GM19351 (cell line): Measurements from ENCODE around the gene ZDHHC7.
"Not testable (repeated sequence)": the region's sequence is repeated elsewhere in the genome, so short reads cannot be mapped to it uniquely, and the experiment has no call there.

ENCODE experiments used
- ATAC-seq: cut with Tn5 transposase; IDR thresholded peaks from one replicate; pipeline ENCODE4 v1.9.1; 2021; ENCODE audit warnings: mild to moderate bottlenecking, moderate library complexity; ENCODE audit not compliant: unreplicated experiment

The ZDHHC7 gene

DNA sequence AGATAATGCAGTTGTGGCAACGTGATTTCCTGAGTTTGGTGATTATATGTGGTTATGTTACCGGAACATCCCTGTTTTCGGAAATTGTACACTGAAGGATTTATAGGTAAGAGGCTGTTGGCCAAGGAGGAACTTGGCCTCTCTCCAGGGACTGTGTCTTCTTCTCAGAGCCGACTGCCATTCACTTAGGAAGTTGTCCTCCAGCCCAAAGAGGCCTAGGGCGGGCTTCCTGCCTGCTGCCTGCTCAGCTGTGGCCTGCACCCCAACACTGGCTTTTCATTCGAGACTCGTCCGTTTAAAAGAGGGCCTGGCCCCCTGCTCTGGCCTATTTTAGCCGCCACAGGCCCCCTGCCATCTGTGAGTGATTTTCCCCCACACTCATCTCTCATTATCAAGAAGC is 64.3 kb downstream of the ZDHHC7 start:
- ATAC-seq, result no peak

DNA sequence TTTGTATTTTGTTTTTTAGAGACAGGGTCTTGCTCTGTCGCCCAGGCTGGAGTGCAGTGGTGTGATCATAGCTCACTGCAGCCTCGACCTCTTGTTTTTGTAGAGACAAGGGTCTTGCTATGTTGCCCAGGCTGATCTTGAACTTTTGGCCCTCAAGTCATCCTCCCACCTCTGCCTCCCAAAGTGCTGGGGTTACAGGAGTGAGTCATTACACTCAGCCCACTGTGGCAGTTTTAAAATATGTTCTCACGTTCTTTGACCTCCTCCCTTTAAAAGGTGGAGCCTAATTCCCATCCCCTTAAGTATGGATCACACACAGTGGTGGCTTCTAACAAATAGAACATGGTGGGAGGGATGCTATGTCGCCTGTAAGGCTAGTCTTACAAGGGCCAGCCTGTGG is 67.7 kb downstream of the ZDHHC7 start:
- no peak for ATAC-seq

DNA sequence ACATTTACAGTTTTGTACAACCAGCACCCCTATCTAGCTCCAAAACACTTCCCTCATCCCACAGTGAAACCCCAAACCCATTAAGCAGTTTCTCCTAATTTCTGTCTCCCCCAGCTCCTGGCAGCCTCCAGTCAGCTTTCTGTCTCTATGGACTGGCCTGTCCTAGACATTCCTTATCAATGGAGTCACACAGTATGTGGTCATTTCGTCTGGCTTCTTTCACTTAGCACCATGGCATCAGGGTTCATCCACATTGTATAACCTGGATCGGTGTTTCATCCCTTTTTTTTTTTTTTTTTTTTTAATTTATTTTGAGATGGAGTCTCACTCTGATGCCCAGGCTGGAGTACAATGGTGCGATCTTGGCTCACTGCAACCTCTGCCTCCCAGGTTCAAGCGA is 68.5 kb downstream of the ZDHHC7 start:
- no peak for ATAC-seq

DNA sequence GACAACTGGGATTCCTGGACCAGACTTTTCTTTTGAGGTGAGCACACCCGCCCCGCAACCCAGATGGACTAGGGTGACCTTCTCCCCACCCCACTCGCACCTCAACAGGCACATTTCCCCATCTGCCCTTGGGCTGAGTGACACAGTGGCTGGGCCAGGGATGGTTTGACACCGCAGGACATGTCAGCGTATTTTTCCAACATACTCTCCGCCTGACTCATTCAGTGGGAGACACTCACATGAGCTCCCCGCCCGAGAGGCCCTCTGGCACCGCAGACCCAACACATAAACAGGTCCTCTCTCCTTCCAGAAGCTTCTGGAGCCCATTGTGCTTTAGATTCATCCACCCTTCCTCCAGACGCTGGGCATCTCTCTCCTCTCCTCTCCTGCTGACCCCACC is 69.4 kb downstream of the ZDHHC7 start:
- no peak for ATAC-seq

DNA sequence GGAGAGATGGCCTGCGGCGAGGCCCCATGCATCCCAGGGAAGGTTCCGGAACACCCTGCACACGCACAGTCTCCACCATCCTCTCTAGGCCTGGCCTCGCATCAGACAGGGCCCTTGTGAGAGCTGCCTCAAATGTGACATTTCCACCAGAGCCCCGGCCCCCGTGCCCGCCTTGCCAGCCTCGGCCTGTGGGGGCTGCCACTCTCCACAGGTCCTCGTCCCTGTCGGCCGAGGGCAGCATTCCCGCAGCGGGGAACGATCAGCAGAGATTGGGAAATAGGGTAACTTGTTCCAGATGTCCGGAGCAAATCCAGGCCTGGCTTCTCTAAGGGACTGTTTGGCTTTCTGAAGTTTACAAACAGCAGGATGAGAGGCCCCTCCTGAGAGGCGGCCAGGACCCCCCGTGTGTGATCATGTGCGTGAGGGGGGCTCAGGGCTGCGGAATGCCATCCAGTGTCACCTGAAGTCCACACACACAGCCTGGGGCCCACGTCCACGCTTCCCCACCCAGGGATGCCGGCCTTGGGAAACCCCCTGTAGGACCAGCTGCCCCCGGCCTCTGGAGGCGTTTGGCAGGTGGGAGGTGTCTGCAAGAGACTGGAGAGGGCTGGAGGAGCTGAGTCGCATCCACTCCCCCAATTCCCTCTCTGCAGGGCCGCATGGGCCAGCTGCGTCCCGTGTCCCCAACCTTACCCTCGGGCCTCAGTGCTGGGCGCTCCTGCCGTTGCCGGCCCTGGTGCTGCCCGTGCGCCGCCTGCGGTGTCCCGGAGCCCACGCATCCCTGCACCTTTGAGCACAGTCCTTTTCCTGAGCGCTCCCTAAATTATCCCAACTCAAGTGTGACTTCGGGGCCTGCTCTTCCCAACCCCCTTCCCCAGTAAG is 70.4 kb downstream of the ZDHHC7 start:
- no peak for ATAC-seq

DNA sequence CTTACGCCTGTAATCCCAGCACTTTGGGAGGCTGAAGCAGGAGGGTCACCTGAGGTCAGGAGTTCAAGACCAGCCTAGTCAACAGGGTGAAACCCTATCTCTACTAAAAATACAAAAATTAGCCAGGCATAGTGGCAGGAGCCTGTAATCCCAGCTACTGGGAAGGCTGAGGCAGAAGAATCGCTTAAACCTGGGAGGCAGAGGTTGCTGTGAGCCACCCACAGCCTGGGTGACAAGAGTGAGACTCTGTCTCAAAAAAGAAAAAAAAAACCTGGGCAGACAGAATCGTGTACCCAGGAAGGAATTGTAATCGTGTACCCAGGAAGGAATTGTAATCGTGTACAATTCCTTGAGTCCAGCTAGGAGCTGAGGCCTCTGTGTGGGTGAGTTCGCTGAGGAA is 72.7 kb downstream of the ZDHHC7 start:
- not testable (repeated sequence) for ATAC-seq

DNA sequence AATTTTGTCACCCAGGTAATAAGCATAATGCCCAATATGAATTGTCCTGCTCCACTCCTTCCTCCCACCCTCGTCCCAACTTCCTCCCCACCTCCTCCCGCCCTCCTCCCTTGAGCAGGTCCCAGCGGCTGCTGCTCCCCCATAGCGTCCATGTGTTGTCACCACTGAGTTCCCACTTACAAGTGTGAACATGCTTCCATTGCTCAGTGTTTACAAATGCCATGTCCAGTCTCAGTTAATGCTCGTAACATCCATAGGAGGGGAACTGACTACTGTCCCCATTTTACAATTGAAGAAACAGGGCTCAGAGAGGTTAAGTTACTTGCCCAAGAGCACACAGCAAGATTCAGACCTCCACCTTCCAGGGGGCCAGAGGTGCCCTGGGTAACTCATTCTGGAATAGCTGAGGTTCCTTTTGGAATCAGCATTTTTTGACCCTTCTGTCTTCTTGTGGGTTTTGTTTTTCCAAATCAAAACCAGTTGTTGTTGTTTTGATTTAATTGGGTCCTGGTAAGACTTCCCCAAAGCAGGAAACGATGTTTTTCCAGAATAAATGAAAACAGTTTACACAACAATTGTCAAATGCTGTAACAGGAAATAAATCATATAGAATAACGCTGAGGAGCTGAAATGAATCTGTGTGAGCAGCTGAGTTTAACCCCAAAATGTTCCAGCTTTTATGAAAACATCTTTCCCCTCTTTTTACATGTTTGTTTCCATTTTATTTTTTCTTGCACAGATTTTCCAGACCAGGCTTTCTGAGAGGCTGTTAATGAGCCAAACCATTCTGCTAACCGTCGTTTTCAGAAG is 73.9 kb downstream of the ZDHHC7 start:
- no peak for ATAC-seq

DNA sequence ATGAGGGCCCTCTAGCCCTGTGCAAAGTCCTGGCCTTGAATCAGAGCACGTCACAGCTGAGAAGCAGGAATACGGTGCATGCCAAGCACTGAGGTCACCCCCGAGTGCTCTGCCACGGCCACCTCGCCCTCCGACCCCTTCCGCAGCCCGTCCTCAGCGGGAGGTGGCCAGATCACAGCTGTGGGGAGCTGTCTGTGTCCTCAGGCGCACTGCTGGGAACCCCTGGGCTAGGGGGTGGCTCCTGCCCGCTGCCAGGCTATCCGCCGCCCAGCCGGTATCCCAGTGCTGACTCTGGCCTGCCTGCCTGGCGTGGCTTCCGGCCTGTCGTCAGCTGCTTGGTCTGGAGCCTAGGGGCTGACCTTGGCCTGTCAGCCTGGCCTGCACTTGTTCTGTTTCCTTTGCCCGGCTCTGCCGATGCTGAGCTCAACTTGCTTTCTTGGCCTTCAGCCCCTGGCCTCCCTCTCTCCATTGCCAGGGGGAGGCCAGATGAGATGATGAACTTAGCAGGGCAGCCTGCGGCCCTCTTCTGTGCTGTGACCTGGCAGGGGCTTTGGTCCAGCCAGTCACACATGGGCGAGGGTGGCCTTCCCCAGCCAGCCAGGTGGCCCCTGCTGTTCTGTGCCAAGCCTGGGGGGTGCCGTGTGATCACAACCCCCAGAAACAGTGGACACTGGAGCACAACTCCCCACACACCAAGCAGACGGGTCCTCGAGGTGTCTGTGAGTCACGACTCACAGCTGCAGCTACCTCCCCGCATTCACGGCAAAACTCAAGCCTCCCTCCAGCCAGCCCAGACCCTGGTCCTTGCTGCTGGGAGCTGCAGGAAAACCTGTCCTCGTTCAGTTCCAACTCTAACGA is 77.3 kb downstream of the ZDHHC7 start:
- ATAC-seq, result no peak

DNA sequence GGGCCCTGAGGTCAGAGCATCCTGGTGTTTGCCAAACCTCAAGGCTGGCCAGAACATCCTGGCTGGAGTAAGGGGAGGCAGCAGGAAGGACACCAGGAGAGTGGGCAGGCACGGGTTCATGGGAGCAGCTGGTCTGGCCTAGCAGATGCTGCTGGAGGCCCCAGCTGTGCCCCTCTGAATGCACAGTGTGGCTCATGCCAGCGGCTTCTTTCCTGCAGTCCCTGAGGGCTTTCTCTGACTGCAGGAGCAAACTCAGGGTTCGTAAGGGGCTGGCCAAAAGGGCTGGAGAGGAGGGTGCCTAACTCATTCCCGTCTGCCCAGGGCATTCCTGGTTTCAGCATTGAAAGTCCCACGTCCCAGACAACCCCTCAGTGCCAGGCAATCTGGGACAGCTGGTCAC is 78.7 kb downstream of the ZDHHC7 start:
- ATAC-seq, result no peak

DNA sequence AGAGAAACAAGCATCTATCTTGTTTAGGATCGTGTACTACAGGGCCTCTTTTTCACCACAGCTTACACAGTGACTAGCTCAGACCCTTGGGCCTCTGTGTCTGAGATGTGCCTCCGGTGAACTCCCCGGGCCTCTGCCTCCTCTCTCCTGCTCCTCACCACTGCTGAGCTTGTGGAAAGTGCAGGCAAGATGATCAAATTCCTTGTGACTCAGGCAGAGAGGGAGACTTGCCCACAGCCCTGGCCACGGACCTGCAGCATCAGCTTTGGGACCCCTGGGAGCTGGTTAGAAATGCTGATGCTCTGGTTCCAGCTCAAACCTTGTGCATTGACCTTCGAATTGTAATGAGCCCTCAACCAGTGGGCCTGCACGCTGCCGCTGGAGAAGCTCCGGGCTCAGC is 79.8 kb downstream of the ZDHHC7 start:
- no peak for ATAC-seq

DNA sequence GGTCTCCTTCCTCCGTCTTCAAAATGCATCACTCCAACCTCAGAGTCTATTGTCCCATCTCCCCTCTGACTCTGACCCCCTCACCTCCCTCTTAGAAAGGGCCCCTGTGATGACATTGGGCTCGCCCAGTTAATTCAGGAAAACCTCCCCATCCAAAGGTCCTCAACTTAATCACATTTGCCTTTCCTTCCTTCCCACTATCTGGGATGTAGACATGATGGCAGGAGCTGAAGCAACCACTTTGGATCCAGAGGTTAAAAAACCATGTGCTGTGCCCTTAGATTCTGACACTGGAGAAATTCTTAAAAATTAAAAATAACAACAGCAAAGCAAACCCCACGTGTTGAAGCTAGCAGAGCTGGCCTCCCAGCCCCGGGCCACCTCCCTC is 80.2 kb downstream of the ZDHHC7 start:
- ATAC-seq, result no peak

DNA sequence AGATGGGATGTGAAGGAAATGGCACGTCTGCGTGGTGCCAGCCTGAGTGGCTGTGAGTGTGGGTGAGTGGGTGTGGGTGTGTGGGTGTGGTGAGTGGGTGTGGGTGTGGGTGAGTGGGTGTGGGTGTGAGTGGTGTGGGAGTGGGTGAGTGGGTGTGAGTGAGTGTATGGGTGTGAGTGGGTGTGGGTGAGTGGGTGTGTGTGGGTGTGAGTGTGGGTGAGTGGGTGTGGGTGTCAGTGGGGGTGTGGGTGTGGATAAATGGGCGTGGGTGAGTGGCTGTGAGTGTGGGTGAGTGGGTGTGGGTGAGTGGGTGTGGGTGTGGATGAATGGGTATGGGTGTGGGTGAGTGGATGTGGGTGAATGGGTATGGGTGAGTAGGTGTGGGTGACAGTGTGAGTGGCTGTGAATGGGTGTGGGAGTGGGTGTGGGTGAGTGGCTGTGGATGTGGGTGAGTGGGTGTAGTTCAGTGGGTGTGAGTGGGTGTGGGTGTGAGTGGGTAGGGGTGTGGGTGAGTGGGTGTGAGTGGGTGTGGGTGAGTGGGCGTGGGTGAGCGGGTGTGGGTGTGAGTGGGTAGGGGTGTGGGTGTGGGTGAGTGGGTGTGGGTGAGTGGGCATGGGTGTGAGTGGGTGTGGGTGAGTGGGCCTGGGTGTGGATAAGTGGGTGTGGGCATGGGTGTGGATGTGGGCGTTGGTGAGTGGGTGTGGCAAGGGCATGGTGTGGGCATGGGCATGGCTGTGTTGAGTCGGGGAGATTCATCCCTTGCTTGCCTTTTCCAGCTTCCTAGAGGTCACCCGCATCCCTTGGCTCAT is 80.8 kb downstream of the ZDHHC7 start:
- no peak for ATAC-seq

DNA sequence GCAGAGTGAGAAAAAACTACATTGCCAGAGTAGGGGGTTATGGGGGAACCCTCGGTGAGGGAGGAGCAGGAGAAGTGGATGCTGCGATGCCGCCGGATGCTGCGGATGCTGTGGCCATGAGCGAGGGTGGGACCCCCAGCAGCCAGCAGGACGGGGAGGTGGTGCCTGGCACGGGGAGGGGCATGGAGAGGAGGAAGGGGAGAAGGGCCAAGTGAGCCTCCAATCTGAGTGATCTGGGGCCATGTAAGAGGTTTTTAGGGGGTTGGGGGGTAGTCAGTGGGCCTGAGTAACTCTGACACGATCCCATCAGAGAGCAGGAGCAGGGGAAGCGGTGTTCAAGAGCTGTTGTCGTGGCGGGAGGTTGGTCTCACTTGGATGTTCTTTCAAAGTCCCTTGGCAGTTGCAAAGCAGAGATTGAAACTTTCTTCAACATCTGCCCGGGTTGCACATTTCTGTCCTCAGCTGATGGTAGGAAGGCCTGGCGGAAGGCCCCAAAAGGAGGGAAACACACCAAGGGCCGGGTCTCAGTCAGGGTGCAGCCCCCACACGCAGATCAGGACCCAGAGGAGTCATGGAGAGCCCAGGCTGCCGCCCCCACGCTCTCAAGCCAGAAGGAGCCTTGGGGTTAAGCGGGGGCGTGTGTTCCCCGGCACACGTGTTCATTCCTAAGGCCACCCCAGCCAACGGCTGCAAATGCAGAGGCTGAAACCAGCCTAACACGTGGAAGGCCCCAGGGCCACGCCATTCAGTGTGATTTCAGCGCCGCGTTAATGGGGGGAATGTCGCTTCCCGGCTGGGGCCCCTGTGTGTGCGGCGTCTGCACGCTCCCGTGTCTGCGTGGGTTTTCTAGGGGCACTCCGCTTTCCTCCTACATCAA is 81.7 kb downstream of the ZDHHC7 start:
- no peak for ATAC-seq

DNA sequence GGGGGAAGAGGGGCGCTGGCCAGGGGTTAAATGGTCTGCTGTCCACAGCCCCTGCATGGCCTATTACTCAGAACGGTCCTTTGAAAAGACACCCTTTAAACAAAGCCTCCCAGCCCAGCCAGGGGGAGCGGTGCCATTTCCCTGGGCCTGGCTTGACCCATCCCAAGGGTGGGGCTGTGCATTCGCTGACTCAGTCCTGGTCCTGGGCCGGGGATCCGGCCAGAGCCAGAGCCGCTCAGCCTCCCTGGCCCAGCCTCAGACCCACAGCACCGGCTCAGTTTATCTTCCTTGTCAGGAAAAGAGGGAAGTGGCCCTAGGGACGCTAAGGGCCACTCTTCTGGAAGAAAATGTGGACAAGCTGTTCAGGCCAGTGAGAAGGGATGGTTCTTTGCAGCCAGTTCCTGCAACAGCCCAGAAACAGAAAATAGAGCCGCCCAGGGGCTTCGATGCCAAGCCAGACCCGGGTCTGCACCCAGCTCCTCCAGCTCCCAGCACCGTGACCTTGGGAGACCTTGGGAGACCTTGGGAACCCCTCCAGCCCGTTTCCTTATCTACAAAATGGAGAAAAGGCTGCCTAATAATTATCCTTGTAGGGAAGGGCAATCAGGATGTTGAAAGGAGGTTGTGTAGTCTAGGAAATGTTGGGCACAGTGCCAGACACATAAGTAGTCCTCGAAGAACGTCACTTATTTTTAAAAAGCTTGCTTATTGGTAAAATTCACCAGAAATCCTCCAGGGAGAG is 82.5 kb downstream of the ZDHHC7 start:
- no peak for ATAC-seq

DNA sequence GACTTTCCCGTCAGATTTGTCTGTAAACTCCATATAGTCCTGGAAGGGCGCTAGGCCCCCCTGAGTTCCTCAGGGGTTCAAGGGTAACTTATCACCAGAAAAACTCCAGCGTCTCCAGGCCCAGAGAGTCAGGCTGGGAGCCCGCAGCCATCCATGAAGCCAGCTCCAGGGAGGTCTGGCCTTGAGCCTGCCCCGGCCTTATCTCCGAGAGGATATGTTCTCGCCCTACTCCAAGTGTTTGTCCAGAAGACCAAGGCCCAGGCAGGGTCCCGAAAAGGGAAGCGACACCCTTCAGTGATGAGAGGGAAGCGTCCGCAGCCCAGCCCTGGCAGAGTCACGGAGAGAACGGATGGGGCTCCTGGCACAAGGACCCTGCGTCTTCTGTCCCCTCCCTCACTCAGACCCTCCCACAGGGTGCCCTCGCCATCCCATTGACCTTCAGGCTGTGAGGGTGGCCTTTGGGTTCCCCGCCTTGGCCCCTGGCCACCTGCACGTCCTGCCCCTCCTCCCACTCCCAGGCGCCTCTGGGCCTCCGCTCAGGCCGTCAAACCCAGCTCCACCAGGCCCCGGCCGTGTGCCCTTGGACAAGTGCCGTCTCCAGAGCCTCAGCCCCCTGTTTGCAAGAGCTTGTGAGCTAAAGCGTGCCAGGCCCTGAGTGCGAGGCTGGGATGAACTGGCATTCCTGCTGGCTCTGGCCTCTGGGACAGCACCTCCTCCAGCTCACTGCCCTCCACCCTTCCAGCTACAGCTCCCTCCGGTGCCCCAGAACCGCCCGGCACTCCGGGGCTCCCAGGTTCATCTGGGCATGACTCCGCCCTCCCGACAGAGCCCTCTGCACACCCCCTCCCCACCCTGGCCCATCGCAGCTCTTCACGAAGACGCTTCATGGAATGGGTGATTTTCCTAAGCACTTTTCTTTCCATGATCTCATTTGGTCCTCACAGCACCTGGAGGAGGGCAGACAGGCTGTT is 83.4 kb downstream of the ZDHHC7 start:
- no peak for ATAC-seq

DNA sequence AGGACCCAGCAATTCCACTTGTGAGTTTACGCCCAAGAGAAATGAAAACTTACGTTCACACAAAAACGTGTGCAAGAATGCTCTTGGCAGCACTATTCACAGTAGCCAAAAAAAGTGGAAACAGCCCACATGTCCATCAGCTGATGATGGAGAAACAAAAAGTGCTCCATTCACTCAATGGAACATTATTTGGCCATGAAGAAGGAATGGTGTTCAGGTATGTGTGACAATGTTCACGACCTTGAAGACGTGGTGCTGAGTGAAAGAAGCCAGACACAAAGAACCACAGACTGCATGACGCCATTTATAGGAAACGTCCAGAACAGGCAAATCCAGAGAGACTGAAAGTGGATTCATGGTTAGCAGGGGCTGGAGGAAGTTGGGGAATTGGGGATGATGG is 84.9 kb downstream of the ZDHHC7 start:
- ATAC-seq, result no peak

DNA sequence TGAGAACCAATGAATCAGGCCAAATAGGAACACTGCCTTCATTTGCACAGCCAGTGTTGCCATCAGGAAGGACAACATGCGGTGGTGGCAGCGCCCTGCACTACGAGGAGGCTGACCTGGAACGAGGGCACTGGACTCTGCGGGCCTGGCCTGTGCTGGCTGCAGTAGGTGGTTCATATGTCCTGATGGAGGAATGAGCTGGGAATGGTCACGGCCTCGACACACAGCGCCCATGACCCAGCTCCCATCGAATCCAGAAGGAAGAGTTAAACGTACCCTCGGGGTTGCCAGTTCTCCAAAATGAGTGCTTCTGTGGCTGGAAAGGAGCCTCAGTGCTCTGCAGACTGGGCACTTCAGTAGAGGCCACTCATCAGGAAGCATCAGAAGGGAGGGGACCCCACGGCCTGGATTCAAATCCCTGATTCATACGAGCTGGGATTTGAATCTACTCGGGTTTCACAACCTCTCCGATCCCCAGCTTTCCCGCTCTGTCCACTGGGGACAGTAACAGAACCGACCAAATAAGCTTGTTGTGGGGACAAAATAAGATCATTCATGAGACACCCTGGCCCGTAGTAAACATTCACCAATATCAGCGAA is 85.5 kb downstream of the ZDHHC7 start:
- no peak for ATAC-seq
